GM21723 (cell line): Measurements from ENCODE around the gene MRPL14.

Source experiments
- ATAC-seq: cut with Tn5 transposase; IDR thresholded peaks from one replicate; pipeline ENCODE4 v1.9.1; 2021; ENCODE audit warnings: mild to moderate bottlenecking, moderate library complexity; ENCODE audit not compliant: unreplicated experiment

Gene MRPL14

GRCh38 chr6:44067173-44068139 is 59.8 kb downstream of the MRPL14 start:
- no peak for ATAC-seq

- ATAC-seq: no peak
These were observed 60.7 kb downstream of the MRPL14 start for GRCh38 chr6:44066394-44067172.

GRCh38 chr6:44065443-44066140 is 61.7 kb downstream of the MRPL14 start:
- no peak for ATAC-seq

- ATAC-seq: no peak
These were observed 62.3 kb downstream of the MRPL14 start for GRCh38 chr6:44064948-44065272.

DNA sequence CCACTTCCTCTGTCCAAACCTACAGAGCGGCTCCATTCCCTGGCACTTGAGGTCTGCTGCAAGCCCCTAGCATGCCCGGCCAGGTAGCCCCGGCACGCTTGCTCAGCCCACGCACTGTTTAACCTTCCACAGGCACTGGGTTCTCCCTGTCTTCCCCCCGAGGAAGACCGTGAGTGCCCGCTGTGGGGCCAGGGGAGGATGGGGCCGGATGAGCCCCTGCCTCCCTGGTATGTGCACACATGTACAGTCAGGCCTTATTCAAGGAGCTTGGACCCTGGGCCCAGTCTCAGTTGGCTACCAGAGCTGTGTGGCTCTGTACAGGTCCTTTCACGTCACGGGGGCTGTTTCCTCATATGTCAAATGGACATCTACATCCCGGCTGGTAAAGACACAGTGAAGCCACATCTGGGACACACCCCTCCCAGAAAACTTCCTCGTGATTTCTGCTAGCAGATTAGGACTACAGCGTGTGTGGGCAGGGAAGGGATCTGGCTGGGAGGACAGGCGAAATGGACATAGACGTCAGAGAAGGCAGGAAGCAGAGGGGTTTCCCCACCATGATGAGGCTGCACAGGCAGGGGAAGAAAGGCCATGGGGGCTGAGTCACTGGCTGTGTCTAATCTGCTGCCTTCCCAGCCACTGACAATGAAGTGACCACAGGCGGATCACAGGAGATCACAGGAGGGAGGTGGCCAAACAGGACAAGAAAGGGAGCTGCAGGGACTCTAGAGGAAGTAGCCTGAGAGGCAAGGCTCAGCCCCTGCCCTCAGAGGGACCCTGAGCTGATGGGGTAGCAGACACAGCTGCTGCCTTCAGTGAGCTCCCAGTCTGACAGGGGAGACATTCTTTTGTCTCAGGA is 62.9 kb downstream of the MRPL14 start:
- no peak for ATAC-seq

DNA sequence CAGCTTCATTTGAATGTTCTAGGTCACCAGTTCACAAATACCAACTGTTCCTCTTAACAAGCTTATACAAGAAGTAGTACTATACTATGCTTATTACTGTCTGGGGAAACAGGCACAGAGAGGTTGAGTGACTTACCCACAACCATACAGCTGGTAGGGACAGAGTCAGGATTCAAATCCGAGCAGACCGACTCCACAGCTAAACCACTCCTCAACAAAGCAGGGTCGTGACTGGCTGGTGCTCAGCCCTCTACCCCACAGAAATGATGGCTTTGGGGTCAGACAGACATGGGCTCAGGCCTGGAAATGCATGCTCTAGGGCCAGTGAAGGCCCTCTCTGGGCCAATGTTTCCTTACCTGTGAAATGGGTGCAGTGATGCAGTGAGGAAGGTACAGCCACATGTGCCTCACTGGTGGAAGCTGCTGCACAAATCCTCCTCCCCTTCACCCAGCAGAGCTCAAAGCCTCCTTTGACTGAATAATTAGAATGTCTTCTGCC is 63.6 kb downstream of the MRPL14 start:
- no peak for ATAC-seq
